Astrocyte (in vitro differentiated cells and primary cell): Measurements from ENCODE around the gene SGTA. TPM values are rescaled to one million over a fixed set of nuclear protein-coding genes. Genes with fewer than 3 reads are reported as not detected.
"Not testable (repeated sequence)": the region's sequence is repeated elsewhere in the genome, so short reads cannot be mapped to it uniquely, and the experiment has no call there.

Experiments
- DNase-seq: peaks from one replicate; pipeline ENCODE4 v3.0.0-alpha.2; 2010; ENCODE audit warnings: low read depth
- FAIRE-seq: peaks from 2 replicates; lab custom pipeline; 2011; peaks lifted over from hg19 to GRCh38; lab: Jason Lieb, UNC
- H2AFZ ChIP-seq: 2 replicates; pipeline ENCODE4 v1.6.0; 2012; ENCODE audit warnings: low read depth, low read length, inconsistent platforms
- H3K27ac ChIP-seq: 2 replicates; pipeline ENCODE4 v1.5.1; 2011; ENCODE audit warnings: low read depth, low read length, inconsistent platforms
- H3K27me3 ChIP-seq: 2 replicates; pipeline ENCODE4 v1.6.0; 2011; ENCODE audit warnings: low read length, inconsistent platforms; ENCODE audit not compliant: insufficient read depth
- H3K36me3 ChIP-seq: 2 replicates; pipeline ENCODE4 v1.5.1; 2011; ENCODE audit warnings: low read length, inconsistent platforms; ENCODE audit not compliant: insufficient read depth
- H3K4me1 ChIP-seq: 2 replicates; pipeline ENCODE4 v1.5.1; 2011; ENCODE audit warnings: low read length, inconsistent platforms; ENCODE audit not compliant: insufficient read depth
- H3K4me2 ChIP-seq: 2 replicates; pipeline ENCODE4 v1.6.0; 2012; ENCODE audit warnings: low read length, inconsistent platforms
- H3K4me3 ChIP-seq: 2 replicates; pipeline ENCODE4 v1.5.1; 2011; ENCODE audit warnings: low read depth, mild to moderate bottlenecking, low read length, inconsistent platforms; ENCODE audit not compliant: insufficient read depth
- H3K79me2 ChIP-seq: 2 replicates; pipeline ENCODE4 v1.6.0; 2012; ENCODE audit warnings: mild to moderate bottlenecking, low read length, inconsistent platforms; ENCODE audit not compliant: insufficient read depth
- H3K9ac ChIP-seq: 2 replicates; pipeline ENCODE4 v1.6.0; 2012; ENCODE audit warnings: mild to moderate bottlenecking, low read length, inconsistent platforms
- H3K9me3 ChIP-seq: 2 replicates; pipeline ENCODE4 v1.5.1; 2012; ENCODE audit warnings: low read depth, mild to moderate bottlenecking, low read length, inconsistent platforms; ENCODE audit not compliant: insufficient read depth
- H4K20me1 ChIP-seq: 2 replicates; pipeline ENCODE4 v1.6.0; 2012; ENCODE audit warnings: low read length, inconsistent platforms; ENCODE audit not compliant: insufficient read depth
- H3K27ac Mint-ChIP-seq: one replicate; pipeline ENCODE4 v1.8.0; 2021; ENCODE audit warnings: mild to moderate bottlenecking, mixed read lengths; ENCODE audit not compliant: unreplicated experiment
- H3K27me3 Mint-ChIP-seq: one replicate; pipeline ENCODE4 v1.8.0; 2021; ENCODE audit warnings: low read depth, mixed read lengths; ENCODE audit not compliant: unreplicated experiment
- H3K36me3 Mint-ChIP-seq: one replicate; pipeline ENCODE4 v1.8.0; 2021; ENCODE audit warnings: low read depth, mixed read lengths; ENCODE audit not compliant: unreplicated experiment
- H3K4me1 Mint-ChIP-seq: one replicate; pipeline ENCODE4 v1.8.0; 2021; ENCODE audit warnings: low read depth, mixed read lengths; ENCODE audit not compliant: unreplicated experiment
- H3K4me3 Mint-ChIP-seq: one replicate; pipeline ENCODE4 v1.8.0; 2021; ENCODE audit warnings: mild to moderate bottlenecking, moderate library complexity, mixed read lengths; ENCODE audit not compliant: unreplicated experiment
- H3K9me3 Mint-ChIP-seq: one replicate; pipeline ENCODE4 v1.8.0; 2021; ENCODE audit warnings: mild to moderate bottlenecking, mixed read lengths; ENCODE audit not compliant: unreplicated experiment
- CTCF ChIP-seq: IDR thresholded peaks from 2 replicates; pipeline ENCODE4 v1.5.1; 2011; ENCODE audit warnings: low read depth, mild to moderate bottlenecking, inconsistent platforms, low read length, moderate library complexity; ENCODE audit not compliant: insufficient read depth
- EZH2 ChIP-seq: IDR thresholded peaks from 2 replicates; pipeline ENCODE4 v1.6.1; 2012; ENCODE audit warnings: mild to moderate bottlenecking, low read length, inconsistent platforms; ENCODE audit not compliant: insufficient read depth
- total RNA-seq: library from RNA; stranded (reverse); gene quantifications from 2 replicates; pipeline ENCODE4 v1.2.1, GENCODE V29; 2021

The SGTA gene
- total RNA-seq, 1 donor from 2014 or later = 76.1 TPM

GRCh38 chr19:2795827-2796658, 13.0 kb upstream of the SGTA start:
- Mint-ChIP-seq H3K9me3 (no peaks in the 10 kb centered on the region), H3K4me3 (no peak overlapping the region), H3K27me3 (no peaks in the 10 kb centered on the region), H3K27ac (no peak overlapping the region), H3K4me1 (no peaks in the 10 kb centered on the region), H3K36me3 (peaks cover 8% of the 10 kb centered on the region)
- Histone ChIP-seq H3K4me1 (no peaks in the 10 kb centered on the region), H3K9ac (no peak overlapping the region), H4K20me1 (peaks cover 3% of the 10 kb centered on the region), H3K9me3 (no peaks in the 10 kb centered on the region), H3K27me3 (no peaks in the 10 kb centered on the region), H3K27ac (no peak overlapping the region), H3K36me3 (peaks cover 13% of the 10 kb centered on the region), H3K79me2 (peaks cover 7% of the 10 kb centered on the region), H3K4me3 (no peak overlapping the region), H3K4me2 (no peak overlapping the region), H2AFZ (no peak overlapping the region)
- TF ChIP-seq CTCF (no peak), EZH2 (no peak)
- DNase-seq (no peak), FAIRE-seq (no peak)

- FAIRE-seq (no peak), DNase-seq (no peak)
- H3K9me3 Mint-ChIP-seq = no peaks in the 10 kb centered on the region
- H3K27ac Mint-ChIP-seq = no peak overlapping the region
- peaks cover 26% of the 10 kb centered on the region for H3K79me2 ChIP-seq
- peaks cover 9% of the 10 kb centered on the region for H4K20me1 ChIP-seq
- H3K27ac ChIP-seq = no peak overlapping the region
- no peak for TF ChIP-seq EZH2
- no peak for TF ChIP-seq CTCF
- no peak overlapping the region for H3K4me3 Mint-ChIP-seq
- H2AFZ ChIP-seq = no peak overlapping the region
- peaks cover 11% of the 10 kb centered on the region for H3K36me3 ChIP-seq
- no peaks in the 10 kb centered on the region for H3K27me3 ChIP-seq
- peaks cover 6% of the 10 kb centered on the region for H3K36me3 Mint-ChIP-seq
- no peaks in the 10 kb centered on the region for H3K27me3 Mint-ChIP-seq
- H3K9me3 ChIP-seq = no peaks in the 10 kb centered on the region
- H3K9ac ChIP-seq = no peak overlapping the region
- H3K4me3 ChIP-seq = no peak overlapping the region
- H3K4me1 Mint-ChIP-seq = no peaks in the 10 kb centered on the region
- no peaks in the 10 kb centered on the region for H3K4me1 ChIP-seq
- no peak overlapping the region for H3K4me2 ChIP-seq
Measured at GRCh38 chr19:2793577-2793976, 10.5 kb upstream of the SGTA start.

GRCh38 chr19:2793126-2793525, 10.1 kb upstream of the SGTA start:
- Histone ChIP-seq H3K79me2 (peaks cover 31% of the 10 kb centered on the region), H4K20me1 (peaks cover 9% of the 10 kb centered on the region), H3K27ac (no peak overlapping the region), H3K27me3 (no peaks in the 10 kb centered on the region), H3K4me2 (no peak overlapping the region), H3K4me1 (no peaks in the 10 kb centered on the region), H3K9ac (no peak overlapping the region), H3K9me3 (no peaks in the 10 kb centered on the region), H2AFZ (no peak overlapping the region), H3K4me3 (no peak overlapping the region), H3K36me3 (peaks cover 7% of the 10 kb centered on the region)
- Mint-ChIP-seq H3K9me3 (no peaks in the 10 kb centered on the region), H3K27ac (no peak overlapping the region), H3K4me1 (no peaks in the 10 kb centered on the region), H3K4me3 (no peak overlapping the region), H3K27me3 (no peaks in the 10 kb centered on the region), H3K36me3 (peaks cover 6% of the 10 kb centered on the region)
- DNase-seq (no peak), FAIRE-seq (no peak)
- TF ChIP-seq CTCF (no peak), EZH2 (no peak)

- not testable (repeated sequence) for H3K4me1 ChIP-seq, H2AFZ ChIP-seq, H3K4me3 ChIP-seq, H3K27ac Mint-ChIP-seq, H3K36me3 ChIP-seq, H3K4me1 Mint-ChIP-seq, H3K27ac ChIP-seq, H3K4me3 Mint-ChIP-seq, H3K36me3 Mint-ChIP-seq, H3K9me3 Mint-ChIP-seq, H3K9ac ChIP-seq, H4K20me1 ChIP-seq, FAIRE-seq, DNase-seq, H3K9me3 ChIP-seq, H3K4me2 ChIP-seq, H3K27me3 ChIP-seq, H3K27me3 Mint-ChIP-seq
- H3K79me2 ChIP-seq = peaks cover 35% of the 10 kb centered on the region
Measured at GRCh38 chr19:2792666-2793065, 9.6 kb upstream of the SGTA start.
